GM12873 (cell line): ENCODE results near the gene TSPAN16.

ENCODE experiments used
- CTCF ChIP-seq: IDR thresholded peaks from 2 replicates; pipeline ENCODE4 v1.5.1; 2012; ENCODE audit warnings: low read depth, mild to moderate bottlenecking, moderate library complexity, low read length, control low read depth; ENCODE audit not compliant: insufficient read depth; ENCODE audit errors: missing control alignments

TSPAN16 gene

GRCh38 chr19:11286312-11286974, 9.5 kb upstream of the TSPAN16 start:
- TF ChIP-seq CTCF, result no peak

- peak; percentile 49 for TF ChIP-seq CTCF
Observed at GRCh38 chr19:11288349-11288748, 7.6 kb upstream of the TSPAN16 start.

GRCh38 chr19:11290256-11290655, 5.7 kb upstream of the TSPAN16 start:
- TF ChIP-seq CTCF, result no peak

GRCh38 chr19:11291415-11291814, 4.5 kb upstream of the TSPAN16 start:
- no peak for TF ChIP-seq CTCF

GRCh38 chr19:11291991-11292390, 4.0 kb upstream of the TSPAN16 start:
- no peak for TF ChIP-seq CTCF

- TF ChIP-seq CTCF, result peak; percentile 95
Observed at GRCh38 chr19:11293433-11294389, 2.2 kb upstream of the TSPAN16 start.

GRCh38 chr19:11295180-11295579, 780 bp upstream of the TSPAN16 start:
- no peak for TF ChIP-seq CTCF
